DND-41 (cell line): Measurements from ENCODE around the gene KRT79.
A peak's percentile ranks its signal among the peaks of the same experiment; 100 is the strongest.
"Not testable (repeated sequence)": the region's sequence is repeated elsewhere in the genome, so short reads cannot be mapped to it uniquely, and the experiment has no call there.

Source experiments
- ATAC-seq: fragments of 200-7000 bp; cut with Tn5 transposase; 3 replicates; pipeline ENCODE4 v1.9.1; 2021; ENCODE audit warnings: low read depth; ENCODE audit not compliant: insufficient read depth
- DNase-seq: peaks from one replicate; pipeline ENCODE4 v3.0.0-alpha.2; 2020
- H2AFZ ChIP-seq: 2 replicates; pipeline ENCODE4 v1.6.0; 2012; ENCODE audit warnings: low read depth, low read length
- H3K27ac ChIP-seq: 2 replicates; pipeline ENCODE4 v1.5.1; 2012; ENCODE audit warnings: low read length, inconsistent platforms
- H3K27me3 ChIP-seq: fragments of 200-600 bp; sonication (generic); 2 replicates; pipeline ENCODE4 v1.6.0; 2012; ENCODE audit warnings: low read length, mild to moderate bottlenecking, inconsistent platforms; ENCODE audit not compliant: insufficient read depth, poor library complexity
- H3K36me3 ChIP-seq: 2 replicates; pipeline ENCODE4 v1.5.1; 2012; ENCODE audit warnings: low read length, inconsistent platforms; ENCODE audit not compliant: insufficient read depth
- H3K4me1 ChIP-seq: 2 replicates; pipeline ENCODE4 v1.5.1; 2012; ENCODE audit warnings: mild to moderate bottlenecking, low read length; ENCODE audit not compliant: insufficient read depth
- H3K4me2 ChIP-seq: 2 replicates; pipeline ENCODE4 v1.6.0; 2012; ENCODE audit warnings: mild to moderate bottlenecking, moderate library complexity, low read length, inconsistent platforms; ENCODE audit not compliant: insufficient read depth
- H3K4me3 ChIP-seq, 2 experiments: fragments of 200-600 bp in 1 of 2; shearing (Covaris generic) in 1 of 2; 2 replicates each; pipeline ENCODE4 v1.5.1; 2012 to 2016; ENCODE audit warnings: inconsistent platforms in 2 of 2, low read length in 2 of 2, mild to moderate bottlenecking in 2 of 2, low read depth in 1 of 2, moderate library complexity in 1 of 2
- H3K79me2 ChIP-seq: 2 replicates; pipeline ENCODE4 v1.6.0; 2012; ENCODE audit warnings: low read length, inconsistent platforms; ENCODE audit not compliant: insufficient read depth
- H3K9ac ChIP-seq: 2 replicates; pipeline ENCODE4 v1.6.0; 2012; ENCODE audit warnings: low read depth, mild to moderate bottlenecking, inconsistent platforms, low read length, moderate library complexity
- H3K9me3 ChIP-seq: 2 replicates; pipeline ENCODE4 v1.5.1; 2012; ENCODE audit warnings: low read length, moderate library complexity, mild to moderate bottlenecking, inconsistent platforms; ENCODE audit not compliant: insufficient read depth, severe bottlenecking
- H4K20me1 ChIP-seq: 2 replicates; pipeline ENCODE4 v1.6.0; 2012; ENCODE audit warnings: low read length; ENCODE audit not compliant: insufficient read depth
- CTCF ChIP-seq: IDR thresholded peaks from 2 replicates; pipeline ENCODE4 v1.5.1; 2012; ENCODE audit warnings: borderline replicate concordance, low read length, moderate library complexity, mild to moderate bottlenecking; ENCODE audit not compliant: poor library complexity, severe bottlenecking; ENCODE audit errors: extremely low read depth
- EZH2 ChIP-seq: IDR thresholded peaks from 3 replicates; pipeline ENCODE4 v1.6.1; 2012; ENCODE audit warnings: borderline replicate concordance, low read depth, mild to moderate bottlenecking, moderate library complexity, low read length, inconsistent platforms; ENCODE audit not compliant: severe bottlenecking

KRT79 gene

DNA sequence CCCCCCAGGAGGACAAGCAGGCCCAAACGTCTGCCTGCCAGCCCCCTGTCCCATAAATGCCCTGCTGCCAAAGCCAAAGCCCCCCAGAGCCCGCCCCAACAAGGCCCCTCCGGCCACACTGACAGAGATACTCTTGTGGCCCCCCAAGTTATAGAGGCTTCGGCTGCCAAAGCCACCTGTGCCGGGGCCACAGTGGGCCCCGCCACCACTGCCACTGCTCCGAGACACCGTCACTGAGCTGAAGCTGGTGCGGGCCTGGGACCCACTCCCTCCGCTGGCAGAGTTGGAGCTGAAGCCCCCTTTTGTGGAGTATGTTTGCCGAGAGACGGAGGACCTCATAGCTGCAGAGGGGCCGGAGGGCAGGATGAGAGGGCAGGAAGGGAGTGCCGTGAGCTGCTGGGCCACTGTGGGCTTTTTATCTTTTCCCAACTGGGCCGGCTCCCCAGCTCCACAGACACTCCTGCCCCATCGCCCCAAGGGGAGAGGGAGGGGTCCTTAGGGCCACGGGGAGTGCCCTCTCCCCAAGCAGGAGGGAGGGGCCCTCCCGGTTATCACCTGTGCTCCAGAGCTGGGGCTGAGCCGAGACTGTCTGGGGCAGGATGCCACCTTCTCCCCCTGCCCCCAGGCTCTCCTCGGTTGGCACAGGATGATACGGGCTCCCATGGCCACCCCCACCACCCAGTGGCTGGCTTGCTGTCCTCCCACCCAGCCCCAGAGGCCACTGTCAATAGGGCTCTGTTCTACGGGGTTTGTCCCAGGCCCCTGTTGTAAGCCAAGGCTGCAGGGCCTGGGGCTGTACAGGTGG lies at the start of gene KRT79:
Gene KRT79, minus strand, starts transcription at position 390 of the 805 bp plus-strand sequence. Its CDS starts 51 bp downstream, at position 339.
- Histone ChIP-seq H3K9me3 (no peaks in the 10 kb centered on the region), H3K27me3 (peaks cover 27% of the 10 kb centered on the region), H3K9ac (no peak within 1 kb of the TSS), H3K36me3 (no peaks in the 10 kb centered on the region), H3K4me3 (no peak within 1 kb of the TSS), H4K20me1 (peaks cover 4% of the 10 kb centered on the region), H3K27ac (no peak within 1 kb of the TSS), H3K4me2 (no peak within 1 kb of the TSS), H3K4me1 (no peaks in the 10 kb centered on the region), H2AFZ (no peak within 1 kb of the TSS), H3K79me2 (no peaks in the 10 kb centered on the region)
- ATAC-seq (no peak), DNase-seq (no peak)
- no peak for TF ChIP-seq EZH2
- TF ChIP-seq CTCF: no peak

DNA sequence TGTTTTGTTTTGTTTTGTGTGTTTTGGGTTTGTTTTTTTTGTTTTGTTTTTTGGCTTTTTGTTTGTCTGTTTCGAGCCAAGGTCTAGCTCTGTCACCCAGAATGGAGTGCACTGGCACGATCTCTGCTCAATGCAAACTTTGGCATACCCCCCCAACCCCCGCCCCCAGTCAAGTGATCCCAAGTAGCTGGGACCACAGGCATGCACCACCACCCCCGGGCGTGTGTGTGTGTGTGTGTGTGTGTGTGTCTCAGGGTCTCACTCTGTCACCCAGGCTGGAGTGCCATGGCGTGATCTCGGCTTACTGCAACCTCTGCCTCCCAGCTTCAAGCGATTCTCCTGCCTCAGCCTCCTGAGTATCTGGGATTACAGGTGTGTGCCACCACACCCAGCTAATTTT lies 46.4 kb upstream of the KRT79 start:
- not testable (repeated sequence) for H4K20me1 ChIP-seq, H3K4me1 ChIP-seq, H3K36me3 ChIP-seq, ATAC-seq, H3K4me2 ChIP-seq, H3K79me2 ChIP-seq, H3K9me3 ChIP-seq, H2AFZ ChIP-seq, H3K27ac ChIP-seq, H3K9ac ChIP-seq, H3K4me3 ChIP-seq, DNase-seq
- H3K27me3 ChIP-seq: peaks cover 12% of the 10 kb centered on the region

GRCh38 chr12:52879394-52880351 lies 45.6 kb upstream of the KRT79 start:
- TF ChIP-seq CTCF (peak; percentile 83), EZH2 (no peak)
- H3K4me3 ChIP-seq: no peak overlapping the region
- no peak overlapping the region for H3K9ac ChIP-seq
- no peaks in the 10 kb centered on the region for H3K4me1 ChIP-seq
- no peaks in the 10 kb centered on the region for H3K9me3 ChIP-seq
- ATAC-seq (peak; percentile 64), DNase-seq (peak; percentile 41)
- peaks cover 21% of the 10 kb centered on the region for H3K27me3 ChIP-seq
- H3K4me2 ChIP-seq: no peak overlapping the region
- no peaks in the 10 kb centered on the region for H3K79me2 ChIP-seq
- H3K27ac ChIP-seq: no peak overlapping the region
- H2AFZ ChIP-seq: no peak overlapping the region
- no peaks in the 10 kb centered on the region for H3K36me3 ChIP-seq
- H4K20me1 ChIP-seq: no peaks in the 10 kb centered on the region; the same call in none of the 2 replicates
